ENCODE measurements around the gene GCSAML. TPM values are rescaled to one million over a fixed set of nuclear protein-coding genes. Genes with fewer than 3 reads are reported as not detected.

The GCSAML gene
- total and polyA plus RNA-seq, 4 donors = 0.06 to 1.4 (median 0.29) TPM

DNA sequence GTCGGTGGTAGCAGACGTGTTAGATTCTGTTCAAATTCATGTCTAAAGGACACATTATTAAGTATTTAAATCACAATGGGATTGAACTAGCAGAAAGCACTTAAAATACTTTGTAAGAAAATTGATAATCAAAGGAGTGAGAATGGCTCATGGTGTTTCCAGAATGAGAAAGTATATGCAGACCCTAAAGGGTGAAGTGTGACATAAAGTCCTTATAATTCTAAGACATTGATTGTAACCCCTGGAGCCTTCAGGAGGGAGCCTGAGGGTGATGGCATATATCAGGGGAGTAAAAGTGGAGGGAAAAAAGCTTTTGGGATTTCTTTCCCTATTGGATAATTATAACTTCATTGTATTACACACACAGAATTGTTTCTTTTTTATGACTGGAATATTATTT, 12.6 kb upstream of the GCSAML start, which contains the start of gene OR2C3:
Gene OR2C3 (minus strand): TSS at position 101 of the 400 bp plus-strand sequence. CDS start 3,929 bp downstream, outside the sequence.
- TF ChIP-seq, protein P1, sequence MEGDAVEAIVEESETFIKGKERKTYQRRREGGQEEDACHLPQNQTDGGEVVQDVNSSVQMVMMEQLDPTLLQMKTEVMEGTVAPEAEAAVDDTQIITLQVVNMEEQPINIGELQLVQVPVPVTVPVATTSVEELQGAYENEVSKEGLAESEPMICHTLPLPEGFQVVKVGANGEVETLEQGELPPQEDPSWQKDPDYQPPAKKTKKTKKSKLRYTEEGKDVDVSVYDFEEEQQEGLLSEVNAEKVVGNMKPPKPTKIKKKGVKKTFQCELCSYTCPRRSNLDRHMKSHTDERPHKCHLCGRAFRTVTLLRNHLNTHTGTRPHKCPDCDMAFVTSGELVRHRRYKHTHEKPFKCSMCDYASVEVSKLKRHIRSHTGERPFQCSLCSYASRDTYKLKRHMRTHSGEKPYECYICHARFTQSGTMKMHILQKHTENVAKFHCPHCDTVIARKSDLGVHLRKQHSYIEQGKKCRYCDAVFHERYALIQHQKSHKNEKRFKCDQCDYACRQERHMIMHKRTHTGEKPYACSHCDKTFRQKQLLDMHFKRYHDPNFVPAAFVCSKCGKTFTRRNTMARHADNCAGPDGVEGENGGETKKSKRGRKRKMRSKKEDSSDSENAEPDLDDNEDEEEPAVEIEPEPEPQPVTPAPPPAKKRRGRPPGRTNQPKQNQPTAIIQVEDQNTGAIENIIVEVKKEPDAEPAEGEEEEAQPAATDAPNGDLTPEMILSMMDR (IDR thresholded peaks at IDR 0.05; ENCODE audit: control extremely low read depth, extremely low read depth) = no peak

DNA sequence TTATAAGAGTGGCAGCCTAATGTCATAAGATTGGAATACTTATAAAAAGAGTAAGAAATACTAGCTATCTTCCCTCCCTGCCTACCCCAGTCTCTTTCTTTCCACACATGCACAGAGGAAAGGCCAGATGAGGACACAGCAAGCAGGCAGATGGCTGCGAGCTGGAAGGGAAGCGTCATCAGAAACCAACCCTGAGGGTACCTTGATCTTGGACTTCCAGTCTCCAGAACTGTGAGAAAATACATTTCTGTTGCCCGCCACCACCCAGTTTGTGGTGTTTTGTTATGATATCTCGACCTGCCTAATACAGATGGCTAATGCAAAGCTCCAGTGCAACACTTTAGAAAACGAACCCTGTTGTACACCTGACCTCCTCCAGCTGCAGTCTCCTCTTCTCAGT, 10.4 kb upstream of the GCSAML start:
- DNase-seq = no peak
- H3K9ac ChIP-seq (ENCODE audit: insufficient read depth in 1 of 2, low read length in 2 of 2) = no peak overlapping the region
- H3K36me3 ChIP-seq (ENCODE audit: control insufficient read depth in 4 of 4, insufficient read depth in 4 of 4, low read length in 4 of 4) = no peaks in the 10 kb centered on the region
- no peaks in the 10 kb centered on the region for H3K4me1 ChIP-seq (ENCODE audit: control insufficient read depth in 5 of 5, insufficient read depth in 5 of 5, low read length in 5 of 5)
- no peak overlapping the region for H3K27ac ChIP-seq (ENCODE audit: low read depth in 1 of 2, low read length in 1 of 2)
- H3K4me3 ChIP-seq = no peak overlapping the region
- TF ChIP-seq, protein P1 (IDR thresholded peaks at IDR 0.05; ENCODE audit: control extremely low read depth, extremely low read depth) = no peak
- 84 to 90% methylated on average over 5 of the region's 5 CpGs for WGBS, 2 donors
- H3K9me3 ChIP-seq (ENCODE audit: control insufficient read depth in 4 of 4, insufficient read depth in 3 of 4, low read length in 3 of 4) = peaks cover 0 to 4% (median 0%) of the 10 kb centered on the region in 4 donors
- no peak for ATAC-seq (ENCODE audit: insufficient read depth, low FRiP score)
- no peaks in the 10 kb centered on the region for H3K27me3 ChIP-seq (ENCODE audit: control insufficient read depth in 3 of 3, insufficient read depth in 3 of 3, low read length in 2 of 3)

More for the DNA sequence above, 12.6 kb upstream of the GCSAML start, which contains the start of gene OR2C3:
- no peaks in the 10 kb centered on the region for H3K4me1 ChIP-seq (ENCODE audit: control insufficient read depth in 5 of 5, insufficient read depth in 5 of 5, low read length in 5 of 5)
- no peak for DNase-seq
- no peak within 1 kb of the TSS for H3K27ac ChIP-seq (ENCODE audit: low read depth in 1 of 2, low read length in 1 of 2)
- no peak within 1 kb of the TSS for H3K4me3 ChIP-seq
- 85 to 92% methylated on average over 2 of the region's 2 CpGs for WGBS, 2 donors
- no peak for ATAC-seq (ENCODE audit: insufficient read depth, low FRiP score)
- H3K36me3 ChIP-seq (ENCODE audit: control insufficient read depth in 4 of 4, insufficient read depth in 4 of 4, low read length in 4 of 4) = no peaks in the 10 kb centered on the region
- H3K27me3 ChIP-seq (ENCODE audit: control insufficient read depth in 3 of 3, insufficient read depth in 3 of 3, low read length in 2 of 3) = no peaks in the 10 kb centered on the region
- no peak within 1 kb of the TSS for H3K9ac ChIP-seq (ENCODE audit: insufficient read depth in 1 of 2, low read length in 2 of 2)
- H3K9me3 ChIP-seq (ENCODE audit: control insufficient read depth in 4 of 4, insufficient read depth in 3 of 4, low read length in 3 of 4) = peaks cover 0 to 14% (median 0%) of the 10 kb centered on the region in 4 donors

DNA sequence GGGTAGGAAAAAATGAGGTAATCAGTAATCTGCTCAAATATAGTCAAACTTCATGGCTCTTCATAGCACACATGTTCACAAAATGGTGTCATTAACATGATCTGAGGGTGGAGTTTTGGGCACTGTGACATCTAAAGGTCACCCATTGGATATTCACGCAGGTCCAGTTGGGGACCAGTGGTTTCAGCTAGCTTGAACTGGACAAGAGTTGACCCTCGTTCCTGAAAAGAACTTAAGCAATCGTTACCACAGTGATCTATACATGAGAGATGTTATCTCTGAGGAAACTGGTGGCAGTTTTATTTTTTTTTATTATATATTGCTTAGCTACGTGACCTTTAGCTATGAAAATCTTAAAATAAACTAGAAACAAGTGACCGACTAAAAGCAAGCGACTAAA, 9.7 kb upstream of the GCSAML start:
- 47 to 61% methylated on average over 6 of the region's 6 CpGs for WGBS, 2 donors
- H3K4me1 ChIP-seq (ENCODE audit: control insufficient read depth in 5 of 5, insufficient read depth in 5 of 5, low read length in 5 of 5) = no peaks in the 10 kb centered on the region
- H3K4me3 ChIP-seq = no peak overlapping the region
- no peak overlapping the region for H3K27ac ChIP-seq (ENCODE audit: low read depth in 1 of 2, low read length in 1 of 2)
- H3K9me3 ChIP-seq (ENCODE audit: control insufficient read depth in 4 of 4, insufficient read depth in 3 of 4, low read length in 3 of 4) = peaks cover 0 to 4% (median 0%) of the 10 kb centered on the region in 4 donors
- DNase-seq (no peak), ATAC-seq (ENCODE audit: insufficient read depth, low FRiP score) (no peak)
- no peaks in the 10 kb centered on the region for H3K36me3 ChIP-seq (ENCODE audit: control insufficient read depth in 4 of 4, insufficient read depth in 4 of 4, low read length in 4 of 4)
- no peaks in the 10 kb centered on the region for H3K27me3 ChIP-seq (ENCODE audit: control insufficient read depth in 3 of 3, insufficient read depth in 3 of 3, low read length in 2 of 3)
- TF ChIP-seq, protein P1 (IDR thresholded peaks at IDR 0.05; ENCODE audit: control extremely low read depth, extremely low read depth) = no peak
- H3K9ac ChIP-seq (ENCODE audit: insufficient read depth in 1 of 2, low read length in 2 of 2) = no peak overlapping the region

DNA sequence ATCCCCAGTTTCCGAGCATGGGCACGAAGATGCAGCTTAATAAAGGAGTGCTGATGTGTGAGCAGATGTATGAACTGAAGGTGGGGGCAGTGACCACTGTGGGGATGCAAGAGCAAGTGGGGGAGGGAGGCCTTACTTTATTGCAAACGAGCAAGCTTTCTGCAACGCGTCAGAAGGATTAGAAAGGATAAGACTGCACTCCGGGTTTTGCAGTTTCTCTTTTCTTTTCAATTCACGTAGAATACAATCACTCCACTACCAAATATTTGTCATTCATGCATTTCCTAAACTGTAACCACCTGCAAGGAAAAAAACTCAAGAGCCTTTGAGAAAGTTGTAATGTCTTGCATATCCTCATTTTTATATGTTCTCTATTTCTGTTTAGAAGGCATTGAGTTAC, 8.4 kb upstream of the GCSAML start:
- ATAC-seq (ENCODE audit: insufficient read depth, low FRiP score) = no peak
- no peaks in the 10 kb centered on the region for H3K36me3 ChIP-seq (ENCODE audit: control insufficient read depth in 4 of 4, insufficient read depth in 4 of 4, low read length in 4 of 4)
- H3K4me1 ChIP-seq (ENCODE audit: control insufficient read depth in 5 of 5, insufficient read depth in 5 of 5, low read length in 5 of 5) = no peaks in the 10 kb centered on the region
- TF ChIP-seq, protein P1 (IDR thresholded peaks at IDR 0.05; ENCODE audit: control extremely low read depth, extremely low read depth) = no peak
- H3K27me3 ChIP-seq (ENCODE audit: control insufficient read depth in 3 of 3, insufficient read depth in 3 of 3, low read length in 2 of 3) = no peaks in the 10 kb centered on the region
- no peak overlapping the region for H3K4me3 ChIP-seq
- 29 to 37% methylated on average over 7 of the region's 7 CpGs for WGBS, 2 donors
- H3K9ac ChIP-seq (ENCODE audit: insufficient read depth in 1 of 2, low read length in 2 of 2) = no peak overlapping the region
- peaks cover 0 to 4% (median 0%) of the 10 kb centered on the region in 4 donors for H3K9me3 ChIP-seq (ENCODE audit: control insufficient read depth in 4 of 4, insufficient read depth in 3 of 4, low read length in 3 of 4)
- no peak overlapping the region for H3K27ac ChIP-seq (ENCODE audit: low read depth in 1 of 2, low read length in 1 of 2)
- DNase-seq = no peak
